ENCODE data around the gene ADAM22.

The ADAM22 gene

DNA sequence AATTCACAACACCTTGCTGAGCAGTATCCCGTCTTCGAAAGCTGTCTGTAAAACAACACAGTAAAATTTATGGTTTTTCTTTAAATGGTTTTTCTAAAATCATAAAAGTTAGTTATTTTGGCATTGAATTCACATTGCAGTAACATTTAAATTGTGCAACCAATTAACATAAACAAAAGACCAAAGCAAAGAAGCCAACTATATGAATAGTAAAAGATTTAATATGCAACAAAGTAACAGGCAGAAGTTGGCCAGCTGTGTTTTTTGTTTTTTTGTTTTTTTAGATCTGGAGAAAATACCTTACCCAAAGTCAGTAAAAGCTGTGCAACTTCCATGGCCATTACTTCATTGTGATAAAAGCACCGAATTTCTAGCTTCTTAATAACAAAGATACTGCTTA lies 274.5 kb downstream of the ADAM22 start:
- FAIRE-seq = no peak
- no peak for DNase-seq (ENCODE audit: low spot score)

DNA sequence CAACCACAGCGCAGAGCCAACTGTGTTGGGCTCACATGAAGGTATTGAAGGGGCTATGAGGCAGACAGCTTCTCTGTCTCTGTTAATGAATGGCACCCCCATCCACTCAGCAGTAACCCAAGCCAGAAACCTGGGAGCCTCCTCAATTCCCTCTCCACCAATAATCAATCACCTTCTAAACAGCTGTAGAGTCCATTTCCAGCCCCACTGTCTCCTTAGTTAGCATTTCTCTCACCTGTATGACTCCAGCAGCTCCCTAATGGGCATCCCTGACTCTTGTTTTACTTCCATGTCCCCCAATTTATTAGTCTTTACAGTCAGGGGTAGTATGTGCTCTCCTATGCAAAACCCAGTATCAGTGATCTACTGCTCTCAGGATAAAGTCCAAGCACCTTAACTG lies 278.9 kb downstream of the ADAM22 start:
- FAIRE-seq (no peak), DNase-seq (ENCODE audit: low spot score) (no peak)

DNA sequence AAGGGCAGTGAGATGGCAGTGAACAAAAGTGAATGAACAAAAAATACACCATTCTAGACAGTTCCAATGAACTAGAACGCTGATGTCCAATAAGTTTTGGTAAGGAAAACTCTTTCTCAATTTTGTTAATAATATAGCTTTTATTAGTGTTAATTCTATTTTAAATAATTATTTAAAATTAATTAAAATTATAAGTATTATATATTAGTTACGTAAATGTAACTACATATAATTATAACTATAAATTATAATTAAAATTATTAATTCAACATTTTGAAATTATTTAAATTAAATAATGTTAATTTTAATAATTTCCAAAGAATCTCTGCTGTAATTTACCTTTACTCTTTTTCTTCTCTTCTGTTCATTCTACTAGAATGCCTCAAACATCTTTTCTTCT lies 280.4 kb downstream of the ADAM22 start:
- FAIRE-seq (no peak), DNase-seq (ENCODE audit: low spot score) (no peak)

DNA sequence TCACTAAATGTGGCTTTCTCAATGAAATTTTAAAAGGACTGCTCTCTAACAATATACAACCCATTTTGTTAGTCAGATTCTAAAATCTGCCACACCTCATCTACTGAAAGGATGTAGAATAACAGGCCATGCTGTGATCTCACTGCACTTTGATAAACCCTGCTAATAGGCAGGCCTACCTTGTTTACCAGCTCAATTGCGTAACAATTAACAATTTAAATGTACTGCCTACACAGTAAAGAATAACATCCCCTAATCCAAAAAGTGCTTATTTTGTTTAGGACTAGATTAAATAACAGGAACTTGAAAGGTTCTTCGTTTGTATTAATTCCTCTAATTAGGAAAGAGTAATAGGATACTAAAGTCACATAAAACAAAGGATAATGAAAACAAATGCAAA lies 281.2 kb downstream of the ADAM22 start:
- FAIRE-seq (no peak), DNase-seq (ENCODE audit: low spot score) (no peak)

DNA sequence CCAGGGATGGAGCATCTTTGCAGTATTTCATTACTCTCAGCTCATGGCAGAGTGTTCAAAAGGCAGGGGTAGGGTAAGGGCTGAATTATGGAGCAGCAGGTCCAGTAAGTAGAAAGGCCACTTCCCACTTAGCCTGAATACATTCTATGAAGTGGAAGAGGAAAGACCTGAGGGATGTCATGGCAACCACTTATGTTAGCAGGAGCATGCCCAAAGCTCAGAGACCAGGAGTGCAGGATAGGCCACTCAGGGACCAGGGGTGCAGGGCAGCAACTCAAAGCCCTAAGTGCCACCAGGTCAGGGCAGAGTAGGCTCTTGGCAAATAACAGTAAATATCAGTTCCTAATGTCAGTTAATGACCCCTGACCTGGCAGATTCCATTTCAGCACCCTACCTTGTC lies 282.2 kb downstream of the ADAM22 start:
- DNase-seq (ENCODE audit: low spot score) (no peak), FAIRE-seq (no peak)

DNA sequence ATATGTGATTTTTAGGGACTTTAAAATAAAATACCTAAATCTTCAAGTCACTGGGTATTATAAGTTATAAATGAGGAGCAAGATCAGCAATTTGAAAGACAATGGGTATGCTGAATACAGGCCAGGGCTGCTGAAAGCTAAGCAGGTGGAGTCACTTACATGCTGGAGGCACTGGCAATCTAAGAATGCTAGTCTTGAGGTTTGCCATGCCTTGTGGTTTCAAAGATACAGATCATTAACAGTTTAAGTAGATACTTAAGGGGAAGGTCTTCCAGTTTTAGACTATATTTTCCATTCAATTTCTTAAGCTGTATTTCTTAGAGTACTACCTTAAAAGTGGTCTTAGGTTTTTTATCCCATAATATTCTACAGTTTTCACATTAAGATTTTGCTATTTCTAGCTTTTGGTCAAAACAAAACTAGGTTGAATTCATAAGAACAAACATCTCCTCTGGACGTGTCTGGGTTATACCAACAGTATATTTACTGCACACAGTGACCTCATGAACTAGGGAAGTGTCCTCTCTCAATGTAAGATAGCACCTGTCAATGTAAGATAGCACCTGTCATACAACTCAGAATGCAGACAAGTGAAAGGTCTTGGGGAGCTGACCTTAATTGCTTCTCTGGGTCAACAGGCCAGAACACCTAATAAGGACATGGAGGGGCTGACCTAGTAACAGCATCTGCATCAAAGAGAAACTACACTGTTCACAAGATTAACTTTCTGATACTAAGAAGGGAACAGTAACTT lies 283.8 kb downstream of the ADAM22 start:
- no peak for DNase-seq (ENCODE audit: low spot score)
- peak; percentile 44 for FAIRE-seq

DNA sequence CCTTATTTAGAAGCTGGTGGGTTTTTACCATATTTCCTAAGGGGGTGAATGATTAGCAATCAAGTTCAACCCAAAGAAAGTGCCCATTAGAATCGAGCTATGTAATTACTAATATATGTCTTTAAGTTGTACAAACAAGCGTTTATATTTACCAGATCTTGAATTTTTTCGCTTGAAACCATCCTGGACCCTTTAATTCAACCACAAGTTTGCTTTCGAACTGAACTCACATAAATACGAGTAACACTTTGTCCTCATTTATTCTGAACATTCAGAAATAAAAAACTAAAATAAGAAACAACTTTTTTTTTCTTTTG lies 284.3 kb downstream of the ADAM22 start:
- no peak for FAIRE-seq

DNA sequence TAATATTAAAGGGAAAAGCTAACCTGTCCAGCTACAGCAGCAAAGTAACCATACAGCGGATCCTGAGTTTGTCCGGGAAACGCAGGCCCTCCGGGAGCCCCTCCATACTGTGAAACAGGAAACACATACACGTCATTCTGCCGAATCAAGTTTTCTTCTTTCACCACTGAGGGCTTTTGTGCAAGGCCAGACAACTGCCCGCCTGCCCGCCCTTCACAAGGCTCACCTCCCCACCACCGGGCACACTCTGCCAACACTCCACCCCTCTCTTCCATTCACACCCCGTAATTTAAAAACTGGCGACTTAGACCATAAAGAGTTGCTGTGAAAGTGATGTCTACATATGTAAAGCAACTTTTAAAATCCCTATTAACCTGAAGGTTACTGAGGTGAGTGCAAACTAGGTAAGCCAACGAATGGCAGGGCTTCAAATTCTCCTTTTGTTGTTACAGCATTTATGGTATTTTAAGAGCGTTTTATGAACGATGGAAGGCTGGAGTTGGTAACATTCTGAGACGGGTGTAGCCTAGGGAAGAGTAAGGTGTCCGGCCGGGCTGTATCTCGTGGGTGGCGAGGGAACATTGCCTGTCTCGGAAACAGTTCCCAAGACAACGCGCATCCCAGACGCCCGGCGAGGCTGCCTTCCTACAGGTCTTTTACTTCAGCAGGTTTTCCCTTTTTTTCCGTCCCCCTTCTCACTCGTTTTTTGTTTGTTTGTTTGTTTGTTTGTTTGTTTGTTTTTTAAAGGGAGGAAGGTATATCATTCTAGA lies 285.0 kb downstream of the ADAM22 start:
- DNase-seq (ENCODE audit: low spot score) (peak; percentile 80), FAIRE-seq (no peak)

More for the DNA sequence above, 284.3 kb downstream of the ADAM22 start:
- no peak for DNase-seq (ENCODE audit: low spot score)

DNA sequence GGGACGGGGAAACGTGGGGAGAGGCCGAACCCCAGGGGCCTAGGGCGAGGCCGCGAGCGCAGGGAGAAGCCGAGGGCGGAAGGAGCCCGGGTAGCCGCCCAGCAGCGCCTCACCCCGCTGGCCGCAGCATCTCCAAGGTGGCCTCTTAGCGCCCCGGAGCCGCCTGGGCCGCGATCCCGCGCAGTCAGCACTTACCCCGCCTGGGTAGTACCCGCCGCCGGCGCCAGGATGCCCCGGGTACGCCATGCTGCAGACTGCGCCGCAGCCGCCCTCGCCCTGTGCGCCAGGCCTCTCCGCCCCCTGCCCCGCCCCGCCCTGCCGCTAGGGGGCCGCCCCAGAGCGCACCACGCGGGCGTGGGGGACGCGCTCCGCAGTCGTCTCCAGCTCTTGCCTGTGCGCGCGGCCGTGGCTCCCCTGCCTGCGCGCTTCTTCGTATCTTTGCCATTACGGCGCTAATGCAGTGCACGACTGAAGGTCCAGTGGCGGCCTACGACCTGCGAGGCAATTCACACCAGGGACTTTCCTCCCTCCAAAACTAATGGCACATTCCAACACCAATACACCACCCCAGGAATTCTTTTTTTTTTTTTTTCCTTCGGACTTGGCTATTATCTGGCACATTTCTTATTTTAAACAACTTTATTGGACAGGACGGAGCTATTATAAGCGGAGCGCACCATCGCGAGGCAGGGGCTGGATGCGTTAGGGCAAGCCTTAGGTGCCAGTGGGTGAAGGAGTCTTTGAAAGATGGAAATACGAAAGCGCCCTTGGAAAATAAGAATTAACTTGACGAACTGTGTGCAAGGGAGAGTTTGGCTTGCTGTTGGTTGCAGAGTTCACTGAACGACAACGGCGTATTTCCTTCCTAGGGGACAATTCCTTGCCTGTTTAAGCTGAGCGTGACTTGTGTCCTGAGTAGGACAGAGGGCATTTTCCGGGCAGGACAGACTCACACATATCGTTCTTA lies 286.0 kb downstream of the ADAM22 start, which contains the start of gene SRI:
TSS of gene SRI (minus strand) at position 258 of the 967 bp plus-strand sequence. CDS start at position 246, 12 bp downstream.
- FAIRE-seq (peak; percentile 99), DNase-seq (ENCODE audit: low spot score) (peak; percentile 98)

DNA sequence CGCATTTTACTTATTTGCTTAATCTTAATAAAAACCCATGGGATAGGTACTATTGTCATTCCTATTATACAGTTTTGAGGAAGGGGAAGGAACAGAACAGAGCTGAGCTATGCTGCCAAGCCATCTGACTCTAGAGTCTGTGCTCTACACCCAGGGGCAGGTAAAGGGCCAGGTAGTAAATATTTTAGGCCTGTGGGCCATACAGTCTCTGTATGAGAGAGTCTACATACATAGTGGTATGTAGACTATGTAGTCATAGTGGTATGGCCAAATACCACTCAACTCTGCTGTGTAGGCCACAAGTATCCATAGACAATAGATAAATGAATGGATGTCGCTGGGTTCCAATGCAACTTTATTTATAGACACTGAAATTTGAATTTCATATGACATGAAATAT lies 289.2 kb downstream of the ADAM22 start:
- no peak for FAIRE-seq
- no peak for DNase-seq (ENCODE audit: low spot score)

DNA sequence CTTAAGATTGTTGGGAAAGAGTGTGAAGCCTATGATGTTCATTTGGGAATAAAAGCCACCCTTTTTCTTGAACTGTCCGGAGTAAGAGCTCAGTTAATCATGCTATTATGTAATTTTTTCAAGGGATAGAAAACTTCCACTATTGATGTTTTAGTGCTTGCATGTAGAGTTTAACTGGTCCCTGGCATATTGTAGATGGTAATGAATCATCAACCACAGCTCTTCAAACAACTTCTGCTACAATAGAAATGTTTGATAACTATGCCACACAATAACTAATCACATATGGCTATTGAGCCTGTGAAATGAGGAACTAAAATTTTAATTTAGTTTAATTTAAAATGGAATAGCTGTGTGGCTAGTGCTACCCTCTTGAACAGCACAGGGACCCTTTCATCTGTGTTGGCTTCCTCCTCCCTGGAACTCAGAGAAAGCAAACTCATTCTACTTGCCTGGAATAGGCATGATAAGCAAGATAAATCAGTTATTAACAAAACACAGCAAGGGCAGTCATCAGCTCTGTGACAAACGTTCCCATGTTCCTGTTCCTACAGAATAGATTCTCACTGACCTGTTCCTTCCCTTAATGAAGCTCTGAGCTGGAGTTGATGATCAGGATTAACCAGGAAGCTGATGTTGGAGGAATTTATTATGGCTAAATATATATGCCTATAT lies 290.7 kb downstream of the ADAM22 start:
- DNase-seq (ENCODE audit: low spot score) = peak; percentile 53
- peak; percentile 84 for FAIRE-seq

DNA sequence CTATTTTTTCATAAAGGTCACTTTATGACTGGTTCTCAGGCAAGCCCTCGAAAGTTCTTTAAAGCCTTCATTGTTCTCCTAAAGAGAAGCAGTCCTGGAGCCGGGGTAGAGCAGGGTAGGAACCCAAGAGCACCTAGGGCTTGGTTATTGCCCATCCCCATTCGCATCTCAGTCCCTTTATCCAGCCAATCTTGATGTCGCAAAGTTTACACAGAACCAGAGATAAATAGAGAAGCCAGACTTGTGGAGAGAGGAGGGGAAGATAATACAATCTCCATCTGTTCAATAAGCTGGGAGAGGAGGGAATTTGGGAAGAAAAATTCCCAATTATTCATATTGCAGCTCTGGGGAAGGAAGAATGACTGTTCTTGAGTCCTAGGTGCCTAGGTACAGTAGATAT lies 292.1 kb downstream of the ADAM22 start:
- FAIRE-seq = no peak
- DNase-seq (ENCODE audit: low spot score) = no peak

DNA sequence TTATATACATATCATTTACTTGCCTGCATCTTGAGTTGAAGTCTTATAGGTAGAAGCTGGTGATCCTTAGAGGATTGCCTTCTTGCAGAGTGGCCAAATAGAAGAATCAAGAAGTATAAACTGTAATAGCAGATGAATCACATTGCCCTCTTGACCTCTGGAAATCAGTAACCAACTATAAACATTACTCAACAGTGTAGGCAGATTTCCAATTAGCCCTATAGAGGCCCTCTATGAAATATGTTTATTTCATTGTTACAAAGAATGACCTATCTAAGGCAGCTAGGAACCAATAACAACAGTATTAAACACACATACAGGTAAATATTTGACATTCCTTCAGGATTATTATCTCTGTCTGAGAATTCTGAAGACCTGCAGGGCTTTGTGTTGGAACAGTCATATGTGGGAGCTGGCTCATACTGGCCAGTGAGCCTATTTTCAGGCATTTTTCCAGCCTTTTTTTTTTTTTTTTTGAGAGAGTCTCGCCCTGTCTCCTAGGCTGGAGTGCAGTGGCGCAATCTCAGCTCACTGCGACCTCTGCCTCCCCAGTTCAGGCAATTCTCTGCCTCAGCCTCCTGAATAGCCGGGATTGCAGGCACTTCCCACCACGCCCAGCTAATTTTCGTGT lies 292.9 kb downstream of the ADAM22 start:
- peak; percentile 84 for DNase-seq (ENCODE audit: low spot score)
- peak; percentile 59 for FAIRE-seq

DNA sequence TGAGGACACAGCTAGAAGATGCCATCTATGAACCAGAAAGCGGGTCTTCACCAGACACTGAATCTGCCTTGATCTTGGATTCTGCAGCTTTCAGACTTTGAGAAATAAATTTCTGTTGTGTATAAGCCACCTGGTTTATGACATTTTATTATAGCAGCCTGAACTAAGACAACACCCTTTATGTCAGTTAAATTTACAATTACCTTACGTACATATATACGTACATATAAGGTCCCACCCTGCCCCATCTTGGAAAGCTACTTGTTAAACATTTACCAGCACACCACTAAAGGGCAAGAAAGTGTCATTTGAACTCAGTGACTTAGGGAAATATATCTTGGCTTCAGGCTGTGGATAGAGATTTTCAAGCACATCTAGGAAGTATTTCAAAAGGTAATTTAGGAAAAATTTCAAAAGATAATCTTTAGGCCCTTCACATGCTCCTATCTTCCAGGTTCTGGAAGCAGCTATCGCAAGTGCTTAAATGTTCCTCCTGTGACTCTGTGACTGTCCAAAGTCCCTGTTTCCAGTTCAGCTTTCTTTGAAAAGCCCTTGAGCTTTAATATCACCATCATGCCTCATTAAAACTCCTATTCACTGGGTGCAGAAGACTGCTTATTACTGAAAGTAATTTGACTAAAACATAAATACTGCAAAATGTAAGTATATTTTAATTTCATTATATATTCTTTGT lies 295.4 kb downstream of the ADAM22 start:
- no peak for FAIRE-seq
- no peak for DNase-seq (ENCODE audit: low spot score)

DNA sequence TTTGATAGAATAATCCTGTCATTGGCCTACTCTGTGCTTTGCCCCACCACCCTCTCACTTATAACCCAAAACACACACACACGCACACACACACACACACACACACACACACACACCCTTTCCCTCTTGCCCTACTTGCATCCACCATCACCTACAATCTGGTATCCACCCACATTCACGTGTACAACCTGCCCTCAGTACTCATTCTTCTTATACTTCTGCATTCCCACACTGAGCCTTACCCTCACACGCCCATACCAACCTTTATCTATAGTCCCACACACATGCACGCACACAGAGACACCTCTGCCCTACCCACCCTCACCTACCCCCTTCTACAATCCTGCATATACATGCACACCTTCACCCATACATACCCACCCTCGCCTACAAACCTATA lies 296.6 kb downstream of the ADAM22 start:
- DNase-seq (ENCODE audit: low spot score) (no peak), FAIRE-seq (peak; percentile 84)

DNA sequence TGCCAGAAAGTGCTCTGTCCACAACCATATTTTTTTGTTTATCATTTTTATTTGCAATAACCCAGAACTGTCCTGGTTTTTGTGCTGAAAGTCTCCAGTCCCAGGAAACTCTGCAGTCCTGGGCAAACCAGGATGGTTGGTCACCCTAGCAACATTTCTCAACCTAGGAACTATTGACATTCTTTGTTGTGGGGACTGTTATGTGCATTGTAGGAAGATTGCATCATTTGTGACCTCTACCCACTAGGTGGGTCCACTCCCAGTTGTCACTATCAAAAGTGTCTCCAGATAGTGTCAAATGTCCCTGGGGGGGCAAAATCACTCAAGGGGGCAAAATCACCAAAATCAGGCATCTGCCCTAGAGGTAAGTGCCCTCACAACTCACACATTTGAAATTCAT lies 299.8 kb downstream of the ADAM22 start:
- DNase-seq (ENCODE audit: low spot score) (no peak), FAIRE-seq (no peak)

DNA sequence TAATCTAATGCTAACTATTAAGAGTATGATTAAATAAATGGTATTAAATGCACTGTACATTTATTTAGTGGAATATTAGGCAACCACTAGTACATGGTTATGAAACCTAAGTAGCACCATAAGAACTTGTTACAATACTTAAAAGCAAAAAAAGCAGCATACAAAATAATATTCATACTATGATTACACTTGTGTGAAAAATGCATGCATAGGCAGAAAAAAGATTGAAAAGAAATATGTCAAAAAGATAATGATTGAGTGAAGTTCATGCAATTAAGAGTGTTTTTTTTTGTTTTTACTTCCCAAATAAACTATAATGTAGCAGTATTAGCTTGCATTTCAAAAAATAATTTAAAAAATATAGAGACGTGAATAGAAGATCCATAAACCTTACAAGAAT lies 305.8 kb downstream of the ADAM22 start:
- FAIRE-seq = no peak
- no peak for DNase-seq (ENCODE audit: low spot score)

DNA sequence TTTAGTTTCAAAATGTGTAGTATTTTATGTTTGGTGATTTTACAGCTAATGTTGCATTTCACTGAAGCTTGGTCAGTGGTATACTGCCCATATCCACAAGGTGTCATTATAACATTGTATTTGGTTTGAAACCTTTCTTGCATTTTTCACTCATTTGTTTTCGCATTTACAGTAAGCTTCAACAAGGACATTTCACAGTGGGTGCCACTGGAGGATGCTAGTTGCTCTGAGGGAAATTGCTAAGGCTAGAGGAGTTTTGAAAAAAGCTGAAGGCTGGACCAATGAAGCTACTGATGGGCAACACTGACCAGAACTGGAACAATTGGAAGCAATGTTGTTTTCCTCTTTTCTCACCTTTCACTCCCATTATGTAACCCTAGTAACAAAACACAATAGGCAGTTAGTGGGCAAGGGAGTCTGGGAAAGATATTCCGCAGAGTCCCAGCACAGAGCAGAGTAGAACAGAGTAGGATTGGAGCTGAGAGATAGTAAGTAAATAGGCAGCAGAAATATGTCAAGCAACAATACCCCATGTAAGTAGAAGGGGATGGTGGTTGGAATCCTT lies 309.4 kb downstream of the ADAM22 start:
- DNase-seq (ENCODE audit: low spot score) = peak; percentile 58

DNA sequence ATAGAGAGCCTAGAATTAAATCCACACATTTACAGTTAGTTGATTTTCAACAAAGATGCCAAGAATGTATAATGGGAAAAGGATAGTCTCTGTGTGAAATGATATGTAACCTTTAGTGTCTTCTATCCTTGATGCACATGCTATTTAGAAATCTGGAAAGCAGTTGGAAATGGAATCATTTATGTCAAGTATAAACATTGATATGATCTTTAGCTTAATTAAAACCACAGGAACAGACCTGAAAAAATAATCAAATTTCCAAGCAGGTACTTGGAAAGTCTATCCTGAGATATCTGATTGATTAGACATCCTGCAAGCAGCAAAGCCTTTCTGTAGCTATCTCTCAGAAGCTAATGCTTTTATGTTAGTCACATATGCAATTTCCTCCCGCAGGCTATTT lies 310.2 kb downstream of the ADAM22 start:
- DNase-seq (ENCODE audit: low spot score) = no peak
- no peak for FAIRE-seq

More for the DNA sequence above, 309.4 kb downstream of the ADAM22 start:
- peak; percentile 44 for FAIRE-seq
